ENCODE results near the gene CLDN20.

Gene CLDN20

DNA sequence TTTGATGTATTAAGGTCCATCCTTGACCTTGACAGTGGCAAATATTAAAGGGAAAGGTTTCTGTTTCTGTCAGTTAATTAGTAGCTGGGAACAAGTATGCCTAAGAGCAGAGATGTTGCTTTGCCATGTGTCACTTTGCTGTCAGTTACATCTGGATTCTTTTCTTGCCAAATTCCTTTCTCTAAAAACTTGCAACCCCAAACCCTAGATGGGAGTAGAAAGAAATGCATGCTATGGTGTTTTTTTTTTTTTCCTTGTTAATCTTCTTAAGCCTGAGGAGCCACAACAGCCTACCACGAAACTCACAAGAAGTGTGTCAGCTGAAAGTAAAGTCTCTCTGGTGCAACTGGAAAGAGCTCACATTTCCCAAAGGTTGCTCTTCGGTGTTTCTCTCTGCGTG, 18.0 kb upstream of the CLDN20 start:
- no peak for DNase-seq (ENCODE audit: low read depth)

DNA sequence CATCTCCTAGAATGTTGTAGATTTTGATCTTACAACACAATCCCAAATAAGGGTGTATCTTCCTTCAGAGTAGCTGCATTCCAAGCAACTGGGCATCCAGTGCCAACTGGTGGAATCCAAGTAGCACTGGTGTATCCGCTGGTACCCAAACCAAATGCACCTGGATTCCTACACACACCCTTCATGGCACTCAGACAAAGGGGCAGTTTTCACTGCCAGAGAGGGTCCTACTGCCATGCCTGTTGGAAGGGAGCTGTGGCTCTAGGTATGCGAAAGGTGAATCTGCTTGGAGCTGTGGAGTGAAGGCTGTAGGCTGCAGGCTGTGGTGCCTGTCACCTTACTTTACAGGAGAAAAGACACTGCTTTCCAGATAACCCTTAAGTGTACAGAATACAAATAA, 17.0 kb upstream of the CLDN20 start:
- DNase-seq (ENCODE audit: low read depth): no peak

DNA sequence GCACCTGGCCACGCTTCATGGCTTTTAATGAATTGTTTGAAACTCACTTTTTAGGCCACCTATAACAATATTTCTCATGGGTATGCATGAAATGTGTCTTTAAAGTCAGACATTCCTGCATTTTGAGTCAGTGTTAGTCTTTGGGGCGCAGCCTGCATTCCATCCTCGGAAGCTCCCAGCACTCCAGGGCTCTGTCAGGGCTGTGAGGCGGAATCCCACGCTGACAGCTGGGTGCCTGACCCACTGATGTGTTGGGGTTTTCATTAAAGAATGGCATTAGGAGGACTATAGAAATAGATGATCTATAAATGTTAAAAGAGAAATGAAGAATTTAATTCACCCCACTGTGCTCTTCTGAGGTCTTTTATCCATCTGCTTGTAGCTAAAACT, 16.2 kb upstream of the CLDN20 start:
- DNase-seq (ENCODE audit: low read depth): peak; percentile 77

DNA sequence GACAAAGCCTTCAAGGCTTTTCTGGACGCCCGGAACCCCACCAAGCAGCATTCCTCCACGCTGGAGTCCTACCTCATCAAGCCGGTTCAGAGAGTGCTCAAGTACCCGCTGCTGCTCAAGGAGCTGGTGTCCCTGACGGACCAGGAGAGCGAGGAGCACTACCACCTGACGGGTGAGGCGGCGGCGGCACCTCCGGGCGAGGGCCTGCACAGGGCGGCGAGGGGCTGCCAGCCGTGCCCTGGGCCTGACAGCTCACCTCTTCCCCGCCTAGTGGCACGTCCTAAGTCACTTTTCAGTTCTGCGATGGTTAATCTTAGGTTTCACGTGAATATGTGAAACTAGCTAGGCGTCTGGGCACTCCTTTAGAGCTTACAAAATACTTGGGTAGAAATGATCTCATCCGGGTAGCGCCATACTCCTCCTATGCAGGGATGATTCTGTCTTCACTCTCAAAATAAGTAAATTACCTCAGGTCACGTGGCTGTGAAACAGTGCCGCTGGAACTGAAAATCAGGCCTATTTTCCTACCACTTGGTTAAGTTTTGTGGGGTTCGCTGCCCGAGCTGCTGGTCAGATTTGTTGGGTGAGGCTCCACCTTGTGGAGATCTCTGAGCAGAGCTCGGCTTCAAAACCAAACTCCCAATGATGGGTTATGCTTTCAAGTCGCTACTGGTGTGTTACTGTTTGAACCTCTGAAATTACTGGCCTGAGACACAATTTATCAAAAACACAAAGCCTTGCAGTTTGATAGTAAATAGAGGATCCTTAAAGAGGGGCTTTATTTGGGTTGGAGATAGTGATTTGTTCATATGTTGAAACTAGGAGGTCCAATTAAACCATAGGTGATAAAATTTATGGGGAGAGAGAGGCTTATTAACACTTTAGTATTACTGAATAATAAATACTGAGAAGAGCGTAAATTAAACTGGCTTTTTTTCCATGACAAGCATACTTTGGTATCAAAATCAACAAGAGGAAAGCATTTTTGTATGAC, 15.5 kb upstream of the CLDN20 start:
- DNase-seq (ENCODE audit: low read depth): peak; percentile 83

DNA sequence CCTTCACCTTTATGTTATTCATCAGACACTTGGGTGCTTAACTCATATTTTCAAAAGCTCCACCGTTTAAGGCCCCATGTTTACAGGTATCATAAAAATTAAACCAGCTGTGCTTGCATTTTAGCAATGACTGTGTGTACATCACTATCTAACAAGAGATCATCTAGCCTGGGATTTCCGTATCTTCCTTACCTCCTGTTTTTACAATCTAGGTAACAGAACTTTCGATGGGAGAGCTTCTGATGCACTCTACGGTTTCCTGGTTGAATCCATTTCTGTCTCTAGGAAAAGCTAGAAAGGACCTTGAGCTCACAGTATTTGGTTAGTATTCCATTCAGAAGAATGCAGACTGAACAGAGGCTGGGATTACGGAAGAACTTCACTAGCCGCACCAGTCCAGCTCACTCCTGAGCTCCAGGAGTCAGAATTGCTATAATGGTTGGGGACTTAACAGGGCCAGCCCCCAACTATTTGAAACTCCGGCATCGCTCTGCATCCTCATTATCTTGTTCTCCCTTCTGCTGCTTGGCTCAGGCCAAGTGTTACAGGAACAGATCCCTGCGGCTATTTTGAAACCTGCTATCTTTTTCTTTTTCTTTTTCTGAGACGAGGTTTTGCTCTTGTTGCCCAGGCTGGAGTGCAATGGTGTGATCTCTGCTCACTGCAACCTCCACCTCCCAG, 13.0 kb upstream of the CLDN20 start:
- DNase-seq (ENCODE audit: low read depth): no peak

DNA sequence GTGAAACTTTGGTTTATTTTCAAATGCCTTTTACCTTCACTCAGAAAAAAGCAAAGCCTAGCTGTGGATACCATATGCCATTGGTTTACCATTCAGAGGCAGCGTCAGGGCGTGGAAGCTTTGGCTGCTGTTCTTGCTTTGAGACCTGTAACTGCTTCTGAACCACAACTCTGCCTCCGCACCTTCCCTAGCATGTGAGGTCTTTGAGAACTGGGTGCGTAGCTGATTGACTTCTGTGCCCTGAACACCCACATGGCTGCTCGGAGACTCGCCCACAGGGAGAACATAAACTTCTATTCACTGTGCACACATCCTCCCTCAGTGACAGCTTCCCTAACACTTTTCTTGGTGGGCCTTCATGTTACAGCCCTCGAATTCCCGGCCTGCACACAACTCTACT, 11.2 kb upstream of the CLDN20 start:
- no peak for DNase-seq (ENCODE audit: low read depth)

DNA sequence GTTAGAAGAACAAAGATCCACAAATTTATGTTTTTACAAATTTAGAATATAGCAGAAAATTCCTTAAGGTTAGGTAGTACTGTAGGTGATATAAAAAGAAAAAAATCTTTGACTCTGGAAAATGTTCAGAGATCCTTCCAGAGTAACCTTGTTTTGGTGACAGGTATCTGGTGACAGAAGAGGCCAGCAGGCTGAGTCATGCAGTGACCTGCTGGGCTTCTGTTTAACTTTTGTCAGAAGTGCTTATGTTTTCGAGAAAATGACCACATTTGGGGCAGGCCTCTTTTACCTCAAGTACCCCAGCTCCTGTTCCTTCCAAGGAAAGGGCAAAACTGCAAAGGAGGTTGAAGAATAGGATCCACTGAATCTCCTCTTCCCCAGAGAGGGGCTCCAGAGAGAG, 10.5 kb upstream of the CLDN20 start:
- no peak for DNase-seq (ENCODE audit: low read depth)

DNA sequence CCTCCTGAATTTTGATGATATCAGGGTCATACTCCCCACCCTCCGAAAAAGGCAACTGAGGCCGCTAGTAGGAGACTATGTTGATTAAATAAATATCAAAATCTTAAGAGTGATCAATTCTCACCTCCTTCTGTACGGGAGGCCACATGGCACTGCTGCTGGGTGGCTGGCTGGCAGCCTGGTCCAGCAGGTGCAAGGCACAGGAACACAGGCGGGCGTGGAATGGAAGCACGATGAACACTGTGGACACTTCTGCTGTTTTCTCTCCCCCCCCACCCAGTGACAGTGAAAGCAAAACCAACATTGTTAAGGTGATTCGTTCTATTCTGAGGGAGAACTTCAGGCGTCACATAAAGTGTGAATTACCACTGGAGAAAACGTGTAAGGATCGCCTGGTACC, 9.7 kb upstream of the CLDN20 start:
- DNase-seq (ENCODE audit: low read depth): no peak

DNA sequence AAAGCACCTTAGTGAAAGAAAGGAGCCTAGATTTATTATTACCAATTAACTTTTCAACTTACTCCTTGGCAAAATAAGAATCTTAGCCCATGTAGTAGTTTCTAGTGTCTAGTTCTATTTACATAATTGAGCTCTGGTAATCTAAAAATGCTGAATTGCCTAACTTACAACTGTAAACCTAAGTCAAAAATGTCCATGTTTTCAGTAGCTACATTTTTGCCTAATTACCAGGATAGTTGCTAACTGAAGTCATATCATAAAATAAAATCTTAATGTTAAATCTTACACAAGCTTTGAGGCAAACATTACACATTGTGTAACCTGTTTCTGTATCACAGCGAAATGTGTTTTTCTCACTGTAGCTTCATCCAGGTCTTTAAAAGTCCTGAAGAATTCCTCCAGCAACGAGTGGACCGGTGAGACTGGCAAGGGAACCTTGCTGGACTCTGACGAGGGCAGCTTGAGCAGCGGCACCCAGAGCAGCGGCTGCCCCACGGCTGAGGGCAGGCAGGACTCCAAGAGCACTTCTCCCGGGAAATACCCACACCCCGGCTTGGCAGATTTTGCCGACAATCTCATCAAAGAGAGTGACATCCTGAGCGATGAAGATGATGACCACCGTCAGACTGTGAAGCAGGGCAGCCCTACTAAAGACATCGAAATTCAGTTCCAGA, 7.6 kb upstream of the CLDN20 start:
- DNase-seq (ENCODE audit: low read depth): no peak

DNA sequence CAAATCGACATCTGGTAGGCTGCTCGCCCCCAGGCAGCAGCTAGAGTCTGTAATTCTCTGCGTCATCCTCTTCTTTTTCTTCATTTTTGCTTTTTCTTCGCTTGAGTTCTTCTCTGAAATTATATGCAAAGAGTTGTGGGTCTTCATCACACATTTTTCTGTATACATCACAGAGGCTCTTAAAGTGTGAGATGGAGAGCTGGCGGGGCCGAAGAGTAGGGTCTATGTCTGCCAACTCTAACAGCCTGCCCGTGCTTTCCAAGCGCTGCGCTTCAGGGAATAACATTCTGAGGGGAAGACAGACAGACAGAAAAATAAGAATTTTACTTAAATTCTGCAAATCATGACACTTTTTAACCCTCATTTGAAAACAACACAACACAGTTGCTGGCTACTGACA, 6.0 kb upstream of the CLDN20 start:
- DNase-seq (ENCODE audit: low read depth): no peak

DNA sequence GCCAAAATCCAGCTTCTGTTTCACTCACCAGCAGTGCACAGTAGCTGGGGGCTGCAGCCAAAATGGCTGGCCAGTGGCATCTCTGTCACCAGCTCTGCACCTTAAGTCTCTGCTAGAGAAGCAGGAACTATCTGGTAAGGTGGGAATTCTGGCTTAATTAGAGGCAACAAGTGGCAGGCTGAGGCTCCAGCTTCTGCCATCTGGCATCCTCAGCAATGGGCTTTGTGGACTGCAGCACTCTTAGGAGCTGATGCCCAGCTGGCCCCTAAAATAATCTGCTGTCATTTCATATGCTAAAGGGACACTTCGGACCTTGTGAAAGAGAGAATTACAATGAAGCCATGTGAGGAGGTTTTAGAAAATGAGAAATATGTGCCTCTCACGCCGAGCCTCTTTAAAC, 4.6 kb upstream of the CLDN20 start:
- DNase-seq (ENCODE audit: low read depth): no peak

DNA sequence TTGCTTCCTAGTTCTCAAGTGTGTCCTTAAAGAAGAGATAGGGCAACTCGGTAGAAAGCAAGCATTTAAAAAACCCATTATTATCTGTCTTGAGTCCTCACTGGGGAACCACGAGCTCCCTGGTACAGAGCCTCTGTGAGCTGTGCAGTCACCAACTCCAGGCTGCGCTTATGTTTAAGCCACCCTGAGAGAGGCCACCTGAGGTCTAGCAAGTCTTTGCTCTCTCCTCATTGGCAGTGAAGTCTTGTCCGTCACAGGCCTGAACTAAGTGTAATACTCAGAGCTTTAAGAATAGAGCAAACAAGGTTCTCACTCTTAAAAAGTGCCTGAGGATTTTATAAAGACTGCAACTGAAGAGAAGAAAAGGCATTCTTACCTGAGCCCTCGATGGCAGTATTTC, 3.9 kb upstream of the CLDN20 start:
- no peak for DNase-seq (ENCODE audit: low read depth)

DNA sequence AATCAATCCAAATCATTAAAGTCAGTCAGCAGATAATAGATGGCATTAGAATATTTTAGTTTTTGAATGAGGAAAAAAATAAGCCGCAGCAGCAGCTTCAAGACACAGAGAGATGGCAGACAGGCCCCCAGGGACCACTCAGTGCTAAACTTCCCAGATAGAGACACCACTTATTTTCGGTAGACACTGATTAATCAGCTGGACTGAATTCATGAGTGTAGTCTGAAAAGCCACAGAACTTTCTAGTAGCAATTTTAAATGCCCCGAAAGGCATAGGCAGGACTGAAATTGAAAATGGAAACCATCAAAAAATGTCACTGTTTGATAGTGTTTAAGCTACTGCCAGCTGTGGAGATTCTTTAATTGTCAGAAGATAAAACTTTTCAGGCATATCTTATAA, 3.1 kb upstream of the CLDN20 start:
- no peak for DNase-seq (ENCODE audit: low read depth)

DNA sequence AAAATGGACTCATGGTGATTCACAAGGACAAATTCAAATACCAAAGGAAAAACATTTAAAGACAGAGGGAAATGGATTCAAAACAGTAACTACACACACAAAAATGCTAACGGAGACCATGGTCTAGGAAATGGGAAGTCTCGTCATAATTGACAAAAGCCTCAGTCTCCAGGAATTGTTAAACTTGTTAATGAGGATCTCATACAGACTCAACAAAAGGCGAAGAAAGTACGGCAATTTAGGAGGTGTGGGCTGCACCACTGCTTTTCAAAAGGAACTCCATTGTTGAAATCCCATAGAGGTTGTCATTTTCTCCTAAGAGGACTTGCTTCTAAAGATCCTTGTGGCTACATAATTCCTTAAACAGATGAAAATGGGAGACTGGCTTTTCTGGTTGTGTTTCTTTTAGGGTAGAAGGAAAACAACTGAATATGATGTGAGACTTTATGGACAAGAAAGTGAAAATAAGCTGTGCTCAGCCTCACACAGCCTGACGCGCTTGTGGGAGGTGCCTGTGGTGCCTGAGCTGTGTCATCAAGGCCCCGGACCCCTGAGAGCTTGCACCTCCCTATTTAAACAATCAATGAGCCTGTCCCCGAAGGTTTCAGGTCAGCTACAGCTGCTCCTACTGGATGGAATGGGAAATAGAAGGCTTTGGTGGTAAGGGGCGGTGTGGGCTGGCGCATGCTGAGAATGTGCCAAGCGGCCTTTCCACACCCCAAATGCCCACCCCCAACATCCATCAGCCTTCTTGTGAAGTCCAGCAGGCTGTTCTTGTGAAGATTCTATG, 2.5 kb upstream of the CLDN20 start:
- DNase-seq (ENCODE audit: low read depth): no peak

DNA sequence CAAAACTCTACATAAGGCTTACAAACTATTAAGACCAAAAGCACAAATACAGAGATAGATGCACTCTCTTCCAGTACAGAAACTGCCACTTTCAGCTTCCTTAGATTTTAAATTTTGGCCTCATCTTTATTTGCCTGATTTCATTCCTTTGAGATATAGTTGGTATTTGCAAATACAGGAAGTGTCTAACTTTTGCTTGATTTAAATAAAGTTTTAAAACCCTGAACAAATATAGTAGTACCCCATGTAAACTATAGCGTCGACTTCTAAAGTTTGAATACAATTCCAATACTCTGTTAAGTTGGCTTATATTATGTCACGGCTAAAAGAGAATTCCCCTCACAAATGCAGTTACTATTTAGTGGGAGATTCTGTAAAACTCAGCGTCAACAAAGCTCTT, 1.2 kb upstream of the CLDN20 start:
- no peak for DNase-seq (ENCODE audit: low read depth)

DNA sequence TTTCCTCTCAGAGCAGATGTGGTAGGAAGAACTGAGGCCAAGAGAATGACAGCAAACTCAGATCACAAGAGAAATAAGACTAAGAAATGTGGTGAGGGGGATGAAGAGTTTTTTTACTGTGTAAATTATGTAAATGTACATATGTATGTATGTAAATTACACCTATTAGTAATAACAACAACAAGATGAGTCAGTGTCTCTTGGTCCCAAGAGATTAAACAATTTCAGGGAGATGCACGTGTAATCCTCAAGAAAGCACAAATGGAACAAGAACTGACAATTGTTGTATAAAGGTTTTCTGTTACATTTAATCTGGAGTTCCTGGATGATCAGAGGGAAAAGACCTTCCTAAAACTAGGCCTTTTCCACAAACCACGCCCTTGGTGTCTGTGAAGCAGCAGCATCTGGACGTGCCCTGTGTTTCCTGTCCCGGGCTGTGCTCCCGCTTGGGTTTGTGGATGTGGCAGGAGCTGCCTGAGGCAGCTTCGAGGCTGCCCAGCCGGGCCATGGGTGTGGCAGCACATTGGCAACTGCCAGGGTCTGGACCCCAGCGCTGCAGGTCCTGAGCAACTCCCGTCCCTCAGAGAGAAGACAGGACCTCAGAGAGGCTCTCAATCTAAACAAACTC, 994 bp downstream of the CLDN20 start:
- DNase-seq (ENCODE audit: low read depth): peak; percentile 62

DNA sequence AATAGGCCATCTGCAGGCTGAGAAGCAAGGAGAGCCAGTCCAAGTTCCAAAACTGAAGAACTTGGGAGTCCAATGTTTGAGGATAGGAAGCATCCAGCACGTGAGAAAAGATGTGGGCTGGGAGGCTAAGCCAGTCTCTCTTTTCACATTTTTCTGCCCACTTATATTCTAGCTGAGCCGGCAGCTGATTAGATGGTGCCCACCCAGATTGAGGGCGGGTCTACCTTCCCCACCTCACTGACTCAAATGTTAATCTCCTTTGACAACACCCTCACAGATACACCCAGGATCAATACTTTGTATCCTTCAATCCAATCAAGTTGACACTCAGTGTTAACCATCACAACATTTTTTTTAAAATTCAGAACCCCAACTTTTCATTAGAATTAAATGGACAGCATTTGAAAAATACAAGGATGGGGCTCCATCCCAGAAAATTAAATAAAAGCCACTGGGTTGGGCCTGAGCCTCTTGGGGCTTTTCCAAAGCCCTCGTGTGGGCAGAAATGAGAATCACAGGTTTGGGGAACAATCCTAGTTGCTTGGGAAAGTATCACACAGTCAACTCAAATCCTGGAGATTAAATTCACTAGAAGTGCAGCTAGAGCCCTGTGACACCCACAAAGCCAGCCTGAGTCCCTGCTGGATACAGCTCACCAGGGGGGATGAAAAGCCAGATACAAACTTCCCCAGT, 2.2 kb downstream of the CLDN20 start:
- peak; percentile 38 for DNase-seq (ENCODE audit: low read depth)

DNA sequence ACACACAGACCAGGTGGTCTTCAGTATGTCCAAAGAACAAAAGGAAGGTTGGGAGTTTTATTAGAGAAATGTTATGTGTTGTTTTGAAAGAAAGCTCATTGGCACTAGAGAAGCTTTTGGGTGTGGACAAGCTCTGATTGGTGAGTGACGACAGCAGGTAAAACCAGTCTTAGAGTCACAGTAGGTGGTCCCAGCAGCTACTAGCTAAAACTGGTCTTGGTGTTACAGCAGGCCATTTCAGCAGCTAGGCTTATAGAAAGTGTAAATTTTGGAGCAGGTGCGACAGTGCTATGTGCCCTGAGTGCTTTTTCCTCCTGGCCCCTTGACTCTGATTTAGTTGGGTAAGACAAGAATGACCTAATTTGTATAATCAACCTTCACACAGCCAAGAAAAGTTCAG, 3.6 kb downstream of the CLDN20 start:
- DNase-seq (ENCODE audit: low read depth): no peak

DNA sequence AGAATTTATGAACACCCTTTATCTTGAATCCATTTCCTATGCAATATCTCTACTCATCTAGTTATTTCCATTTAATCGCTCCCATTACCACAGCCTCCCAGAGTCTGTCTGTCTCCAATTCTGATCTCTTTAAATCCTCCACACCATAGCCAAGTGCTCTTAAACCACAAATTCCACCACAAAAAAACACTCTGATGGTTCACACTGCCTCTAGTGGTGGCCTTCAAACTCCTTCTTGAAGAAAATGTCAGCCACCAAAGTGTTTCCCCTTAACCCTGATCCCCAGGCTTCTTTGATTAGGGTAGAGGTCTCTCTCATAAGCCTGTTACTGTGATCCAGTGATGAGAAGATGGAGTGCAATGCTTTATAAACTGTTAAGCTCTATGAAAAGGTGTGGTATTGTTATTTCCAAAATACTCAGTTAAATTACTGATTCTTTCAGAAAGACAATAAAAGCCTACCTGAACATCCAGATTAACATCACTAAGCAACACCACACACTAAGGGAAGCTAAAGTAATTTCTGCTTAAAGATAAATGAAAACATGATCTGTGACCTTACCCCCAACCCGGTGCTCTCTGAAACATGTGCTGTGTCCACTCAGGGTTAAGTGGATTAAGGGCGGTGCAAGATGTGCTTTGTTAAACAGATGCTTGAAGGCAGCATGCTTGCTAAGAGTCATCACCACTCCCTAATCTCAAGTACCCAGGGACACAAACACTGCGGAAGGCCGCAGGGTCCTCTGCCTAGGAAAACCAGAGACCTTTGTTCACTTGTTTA, 4.5 kb downstream of the CLDN20 start:
- DNase-seq (ENCODE audit: low read depth): peak; percentile 65

DNA sequence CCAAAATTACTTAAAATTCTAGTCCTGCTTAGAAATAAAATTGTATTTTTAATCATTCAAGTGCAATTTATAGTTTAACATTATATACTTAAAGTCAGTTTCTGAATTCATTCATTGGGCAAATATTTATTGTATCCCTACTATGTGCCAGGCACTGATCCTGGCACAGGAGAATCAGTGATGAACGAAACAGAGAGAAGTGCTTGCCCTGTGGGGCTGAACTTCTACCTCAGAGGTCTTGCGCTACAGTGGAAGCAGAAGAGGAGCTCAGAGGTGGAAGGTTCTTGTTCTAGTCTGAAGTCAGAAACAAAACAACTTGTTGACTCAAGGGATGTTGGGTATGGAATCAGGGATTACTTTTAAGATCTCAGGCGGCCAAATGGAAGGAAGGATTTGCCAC, 6.0 kb downstream of the CLDN20 start:
- no peak for DNase-seq (ENCODE audit: low read depth)

All from ELR (cell line).